Measurements from ENCODE around the gene TRIM13.

TRIM13 gene

GRCh38 chr13:49958321-49958720 is 38.5 kb upstream of the TRIM13 start:
- no peak for TF ChIP-seq CTCF (IDR thresholded peaks at IDR 0.05; ENCODE audit: low read depth, low read length)
- no peak for DNase-seq (ENCODE audit: extremely low read depth, low read depth)

DNA sequence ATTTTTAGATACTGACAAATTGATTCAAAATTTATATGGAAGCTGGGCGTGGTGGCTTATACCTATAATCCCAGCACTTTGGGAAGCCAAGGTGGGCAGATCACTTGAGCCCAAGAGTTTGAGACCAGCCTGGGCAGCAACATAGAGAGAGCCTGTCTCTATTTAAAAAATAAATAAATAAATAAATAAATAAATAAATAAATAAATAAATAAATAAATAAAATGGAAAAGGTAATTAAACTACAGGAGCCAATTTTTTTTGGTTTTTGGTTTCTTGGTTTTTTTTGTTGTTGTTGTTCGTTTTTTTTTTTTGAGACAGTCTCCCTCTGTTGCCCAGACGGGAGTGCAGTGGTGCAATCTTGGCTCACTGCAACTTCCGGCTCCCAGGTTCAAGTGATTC is 29.4 kb upstream of the TRIM13 start:
- no peak for TF ChIP-seq CTCF (IDR thresholded peaks at IDR 0.05; ENCODE audit: low read depth, low read length)
- DNase-seq (ENCODE audit: extremely low read depth, low read depth) = no peak

DNA sequence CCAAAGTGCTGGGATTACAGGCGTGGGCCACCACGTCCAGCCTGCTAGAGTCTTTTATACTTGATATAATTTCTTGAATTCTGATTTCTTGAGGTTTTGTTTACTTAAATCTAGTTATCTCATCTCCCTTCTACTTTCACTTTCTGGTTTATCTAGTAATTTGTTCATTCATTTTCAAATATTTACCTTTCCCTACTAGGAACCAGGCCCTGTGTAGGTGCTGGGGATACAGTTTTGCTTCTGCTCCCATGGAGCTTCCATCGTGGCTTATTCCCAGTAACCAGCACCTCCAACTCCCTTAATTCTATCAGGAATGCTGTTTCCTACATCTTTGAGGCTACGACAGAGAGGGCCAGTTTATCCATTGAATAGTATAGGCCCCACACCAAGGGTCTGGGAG is 24.1 kb upstream of the TRIM13 start:
- no peak for TF ChIP-seq CTCF (IDR thresholded peaks at IDR 0.05; ENCODE audit: low read depth, low read length)
- no peak for DNase-seq (ENCODE audit: extremely low read depth, low read depth)

- no peak for TF ChIP-seq CTCF (IDR thresholded peaks at IDR 0.05; ENCODE audit: low read depth, low read length)
- DNase-seq (ENCODE audit: extremely low read depth, low read depth) = no peak
These were observed 21.0 kb upstream of the TRIM13 start for GRCh38 chr13:49975826-49976225.

DNA sequence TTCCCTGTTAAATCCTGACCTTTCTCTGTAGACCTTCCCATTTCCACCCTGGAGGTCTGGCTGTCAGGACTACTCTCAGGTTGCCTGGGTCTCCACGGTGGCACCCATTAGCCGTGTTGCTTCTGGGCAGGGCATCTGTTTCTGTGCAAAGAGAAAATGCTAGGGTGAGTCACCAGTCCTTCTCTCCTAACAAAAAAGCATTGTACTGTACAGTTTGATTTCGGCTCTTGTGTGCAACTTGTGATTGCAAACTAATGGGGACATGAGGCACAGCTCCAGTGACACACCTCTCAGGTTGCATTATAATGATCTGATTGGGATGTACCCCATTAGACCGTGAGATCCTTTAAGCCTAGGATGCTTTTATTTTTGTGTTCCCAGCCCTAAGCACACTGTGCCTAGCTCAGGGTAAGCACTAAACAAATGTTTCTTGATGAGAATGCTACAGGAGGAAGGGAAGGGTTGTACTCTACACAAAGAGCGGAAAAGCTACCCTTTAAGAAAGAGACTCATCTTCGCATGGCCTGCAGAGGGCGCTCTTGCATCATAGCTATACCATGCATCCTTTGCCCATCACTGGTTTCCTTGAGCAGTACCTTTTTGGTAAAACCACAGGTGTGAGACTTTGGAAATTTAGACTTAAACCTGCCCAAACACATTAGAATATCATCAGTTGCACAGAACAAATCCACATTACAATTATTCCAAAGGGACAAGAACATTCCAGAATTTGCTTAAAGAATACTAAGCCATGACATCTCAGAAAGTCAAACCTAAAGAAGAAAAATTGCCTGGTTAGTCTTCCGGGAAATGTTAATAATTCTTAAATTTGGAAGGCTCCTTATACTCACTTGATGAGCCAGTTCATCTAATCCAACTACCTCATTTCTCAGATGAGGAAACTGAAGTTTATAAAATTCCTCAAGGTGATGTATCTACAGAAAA is 20.3 kb upstream of the TRIM13 start:
- peak; percentile 37 for DNase-seq (ENCODE audit: extremely low read depth, low read depth)
- peak; percentile 92 for TF ChIP-seq CTCF (IDR thresholded peaks at IDR 0.05; ENCODE audit: low read depth, low read length)

- DNase-seq (ENCODE audit: extremely low read depth, low read depth) = no peak
- TF ChIP-seq CTCF (IDR thresholded peaks at IDR 0.05; ENCODE audit: low read depth, low read length) = no peak
These were observed 18.9 kb upstream of the TRIM13 start for GRCh38 chr13:49977992-49978391.

DNA sequence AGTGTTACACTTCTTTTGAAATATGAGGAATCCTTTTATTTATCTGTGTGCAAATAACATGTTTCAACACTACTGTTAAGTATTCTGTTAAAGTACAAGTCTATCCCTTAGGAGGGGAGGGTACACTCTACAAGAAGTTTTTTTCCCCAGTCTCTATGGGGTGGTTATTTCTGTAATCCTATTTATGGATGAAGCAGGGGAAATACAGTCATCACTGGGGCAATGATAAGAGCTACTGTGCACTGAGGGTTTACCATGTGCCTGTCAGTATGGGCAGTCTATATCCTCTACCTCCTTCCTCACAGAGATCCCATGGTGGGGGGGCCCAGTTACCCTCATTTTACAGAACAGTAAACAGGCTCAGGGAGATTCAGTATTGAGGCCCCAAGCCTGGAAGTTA is 16.6 kb upstream of the TRIM13 start:
- TF ChIP-seq CTCF (IDR thresholded peaks at IDR 0.05; ENCODE audit: low read depth, low read length) = no peak
- no peak for DNase-seq (ENCODE audit: extremely low read depth, low read depth)
